ENCODE data around the gene ARMC2.

ARMC2 gene

GRCh38 chr6:109021870-109022269, 173.6 kb downstream of the ARMC2 start:
- no peak overlapping the region for H3K9ac ChIP-seq (ENCODE audit: low read length in 5 of 5)
- H3K9me3 ChIP-seq (ENCODE audit: control insufficient read depth in 5 of 5, low read length in 5 of 5): no peaks in the 10 kb centered on the region
- H3K27me3 ChIP-seq (ENCODE audit: control insufficient read depth in 5 of 5, insufficient read depth in 4 of 5, low read length in 5 of 5): no peaks in the 10 kb centered on the region

GRCh38 chr6:109023356-109023925, 175.2 kb downstream of the ARMC2 start:
- peaks cover 0 to 23% (median 3%) of the 10 kb centered on the region in 5 donors for H3K4me1 ChIP-seq (ENCODE audit: control insufficient read depth in 5 of 5, insufficient read depth in 5 of 5, low read length in 5 of 5)

More at GRCh38 chr6:109021870-109022269, 173.6 kb downstream of the ARMC2 start:
- Histone ChIP-seq H3K36me3 (ENCODE audit: control insufficient read depth in 5 of 5, insufficient read depth in 5 of 5, low read length in 5 of 5) (no peaks in the 10 kb centered on the region), H3K4me1 (ENCODE audit: control insufficient read depth in 5 of 5, insufficient read depth in 5 of 5, low read length in 5 of 5) (peaks cover 0 to 23% (median 3%) of the 10 kb centered on the region in 5 donors), H3K27ac (ENCODE audit: low read depth, low read length) (no peak overlapping the region), H3K4me3 (ENCODE audit: low read depth in 1 of 5, low read length in 5 of 5) (no peak overlapping the region)

More at GRCh38 chr6:109023356-109023925, 175.2 kb downstream of the ARMC2 start:
- Histone ChIP-seq H3K9ac (ENCODE audit: low read length in 5 of 5) (no peak overlapping the region), H3K27me3 (ENCODE audit: control insufficient read depth in 5 of 5, insufficient read depth in 4 of 5, low read length in 5 of 5) (no peaks in the 10 kb centered on the region), H3K36me3 (ENCODE audit: control insufficient read depth in 5 of 5, insufficient read depth in 5 of 5, low read length in 5 of 5) (no peaks in the 10 kb centered on the region), H3K4me3 (ENCODE audit: low read depth in 1 of 5, low read length in 5 of 5) (no peak overlapping the region), H3K27ac (ENCODE audit: low read depth, low read length) (no peak overlapping the region), H3K9me3 (ENCODE audit: control insufficient read depth in 5 of 5, low read length in 5 of 5) (no peaks in the 10 kb centered on the region)

Data from subcutaneous abdominal adipose tissue (tissue), 5 donors.